Neuronal stem cell (in vitro differentiated cells): ENCODE results near the gene NAT9.

Source experiments
- DNase-seq: peaks from one replicate; pipeline ENCODE4 v3.0.0-alpha.2; 2013; ENCODE audit warnings: low spot score
- H2AFZ ChIP-seq: one replicate; pipeline ENCODE4 v1.6.1; 2013; ENCODE audit warnings: mild to moderate bottlenecking, low read length, inconsistent platforms
- H2AK5ac ChIP-seq: 2 replicates; pipeline ENCODE4 v1.6.1; 2013; ENCODE audit warnings: low read depth, mild to moderate bottlenecking, inconsistent platforms, low read length, moderate library complexity, mixed read lengths
- H2BK120ac ChIP-seq: 2 replicates; pipeline ENCODE4 v1.6.1; 2013; ENCODE audit warnings: low read depth, mild to moderate bottlenecking, inconsistent platforms, low read length, moderate library complexity, mixed read lengths
- H2BK12ac ChIP-seq: one replicate; pipeline ENCODE4 v1.6.1; 2013; ENCODE audit warnings: low read length, inconsistent platforms
- H2BK15ac ChIP-seq: 2 replicates; pipeline ENCODE4 v1.6.1; 2013; ENCODE audit warnings: mild to moderate bottlenecking, low read length, inconsistent platforms, mixed read lengths
- H2BK5ac ChIP-seq: one replicate; pipeline ENCODE4 v1.6.1; 2013; ENCODE audit warnings: inconsistent platforms, mild to moderate bottlenecking, low read length, moderate library complexity
- H3K14ac ChIP-seq: one replicate; pipeline ENCODE4 v1.6.1; 2013; ENCODE audit warnings: low read length, inconsistent platforms
- H3K18ac ChIP-seq: 2 replicates; pipeline ENCODE4 v1.6.1; 2013; ENCODE audit warnings: low read length, inconsistent platforms
- H3K23ac ChIP-seq: 2 replicates; pipeline ENCODE4 v1.6.1; 2013; ENCODE audit warnings: low read depth, mild to moderate bottlenecking, mixed read lengths, low read length, inconsistent platforms; ENCODE audit not compliant: poor library complexity
- H3K27ac ChIP-seq: replicated peaks from 3 replicates; pipeline ENCODE4 v1.5.1; 2013; ENCODE audit warnings: low read length, inconsistent platforms
- H3K27me3 ChIP-seq, 3 experiments: 2 replicates each; pipeline ENCODE4 v1.6.1; 2013; ENCODE audit warnings: low read length in 3 of 3, mild to moderate bottlenecking in 2 of 3, inconsistent platforms in 1 of 3, low read depth in 1 of 3, mixed read lengths in 1 of 3, moderate library complexity in 1 of 3; ENCODE audit not compliant: control insufficient read depth in 3 of 3, insufficient read depth in 3 of 3
- H3K36me3 ChIP-seq, 2 donors: replicated peaks in 1 of 2; 2 replicates each; pipeline ENCODE4 v1.6.1; 2013; ENCODE audit warnings: low read length in 2 of 2; ENCODE audit not compliant: control insufficient read depth in 2 of 2, insufficient read depth in 2 of 2
- H3K4ac ChIP-seq: 2 replicates; pipeline ENCODE4 v1.6.1; 2013; ENCODE audit warnings: inconsistent platforms, mild to moderate bottlenecking, low read length, moderate library complexity
- H3K4me1 ChIP-seq, 2 donors: 1 replicate in 1 of 2; 2 replicates in 1 of 2; pipeline ENCODE4 v1.6.1; 2013; ENCODE audit warnings: low read length in 2 of 2, low read depth in 1 of 2; ENCODE audit not compliant: control insufficient read depth in 2 of 2, insufficient read depth in 1 of 2
- H3K4me2 ChIP-seq: one replicate; pipeline ENCODE4 v1.6.1; 2013; ENCODE audit warnings: mild to moderate bottlenecking, low read length, inconsistent platforms; ENCODE audit not compliant: insufficient read depth, poor library complexity, severe bottlenecking
- H3K4me3 ChIP-seq, 2 donors: 2 replicates each; pipeline ENCODE4 v1.5.1; 2013; ENCODE audit warnings: low read length in 2 of 2, mild to moderate bottlenecking in 2 of 2, inconsistent platforms in 1 of 2, moderate library complexity in 1 of 2
- H3K79me1 ChIP-seq: one replicate; pipeline ENCODE4 v1.6.1; 2013; ENCODE audit warnings: low read depth, mild to moderate bottlenecking, inconsistent platforms, low read length, moderate library complexity
- H3K9ac ChIP-seq: one replicate; pipeline ENCODE4 v1.6.1; 2013; ENCODE audit warnings: mild to moderate bottlenecking, low read depth, low read length, inconsistent platforms; ENCODE audit not compliant: poor library complexity
- H3K9me3 ChIP-seq, 2 donors: replicated peaks in 1 of 2; 2 replicates each; pipeline versions ENCODE3 to v1.6.1; 2013; ENCODE audit warnings: low read length in 2 of 2, mild to moderate bottlenecking in 2 of 2, inconsistent platforms in 1 of 2, low read depth in 1 of 2, mixed read lengths in 1 of 2, moderate library complexity in 1 of 2; ENCODE audit not compliant: control insufficient read depth in 2 of 2, insufficient read depth in 1 of 2
- H4K8ac ChIP-seq: one replicate; pipeline ENCODE4 v1.6.1; 2013; ENCODE audit warnings: low read depth, mild to moderate bottlenecking, inconsistent platforms, low read length, moderate library complexity
- H4K91ac ChIP-seq: one replicate; pipeline ENCODE4 v1.6.1; 2013; ENCODE audit warnings: low read length, low read depth, mild to moderate bottlenecking, inconsistent platforms; ENCODE audit not compliant: poor library complexity
- WGBS, 2 donors: extraction: QIAGEN DNeasy Blood & Tissue Kit; methylation state at CpG; one replicate each; pipeline ENCODE4 v1.1.7; 2013; ENCODE audit warnings: missing lambda C conversion rate in 2 of 2, mixed read lengths in 1 of 2; ENCODE audit not compliant: insufficient read length in 2 of 2, insufficient replicate concordance in 1 of 2; ENCODE audit errors: extremely low coverage in 2 of 2; 5-methylcytosine and 5-hydroxymethylcytosine counted together

NAT9 gene

DNA sequence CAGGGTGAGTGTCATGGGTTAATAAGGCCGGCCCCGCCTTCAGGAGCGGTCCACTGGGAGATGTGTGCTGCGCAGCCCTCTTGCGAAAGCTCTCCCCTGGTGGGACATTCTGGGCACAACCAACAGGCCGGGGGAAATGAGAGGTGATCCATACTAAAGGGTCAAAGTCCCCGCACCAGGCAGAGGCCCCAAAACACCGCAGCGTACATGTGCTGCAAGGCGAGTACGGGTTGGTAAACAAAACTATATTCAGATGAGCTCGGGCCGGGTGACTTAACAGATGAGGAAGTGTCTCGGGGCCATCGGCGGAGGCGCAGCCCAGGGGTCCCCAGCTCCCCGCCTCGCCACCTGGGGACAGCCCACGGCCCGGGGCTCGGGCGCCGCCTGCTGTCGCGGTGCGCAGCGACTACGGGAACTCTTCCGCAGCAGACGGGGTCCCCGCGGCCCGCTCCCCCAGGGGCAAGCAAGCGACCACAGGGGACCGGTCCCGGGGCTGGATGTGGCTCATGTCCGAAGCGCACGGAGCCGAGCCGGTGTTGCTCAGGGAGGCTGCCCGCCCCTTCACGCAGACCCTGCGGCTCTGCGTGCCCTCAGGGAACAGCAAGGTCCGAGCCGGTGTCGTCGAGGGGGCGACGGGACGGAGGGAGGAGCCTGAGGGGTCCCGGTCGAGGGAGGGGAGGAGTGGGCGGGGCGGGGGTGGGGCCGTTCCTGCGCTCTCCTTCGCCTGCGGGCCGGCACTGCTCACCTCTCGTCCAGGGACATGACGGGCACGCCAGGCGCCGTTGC lies 39.4 kb downstream of the NAT9 start, which contains the start of gene RAB37:
RAB37 (plus strand) TSS at position 744 of the 786 bp plus-strand sequence; CDS start at position 761, 17 bp downstream.
- no peaks in the 10 kb centered on the region for H3K9me3 ChIP-seq
- H3K18ac ChIP-seq: peak within 1 kb of the TSS; percentile 89
- H4K91ac ChIP-seq: no peak within 1 kb of the TSS
- H2BK120ac ChIP-seq: no peak within 1 kb of the TSS
- no peak within 1 kb of the TSS for H4K8ac ChIP-seq
- H2BK12ac ChIP-seq: no peak within 1 kb of the TSS
- no peaks in the 10 kb centered on the region for H3K36me3 ChIP-seq
- H3K9ac ChIP-seq: peak within 1 kb of the TSS; percentile 30
- no CpG with 5 or more reads among the region's 67 CpGs for WGBS, 2 donors
- H3K4ac ChIP-seq: no peak within 1 kb of the TSS
- peak within 1 kb of the TSS in 1 of 2 donors; percentile 72 for H3K4me3 ChIP-seq
- peak within 1 kb of the TSS; percentile 51 for H2AK5ac ChIP-seq
- peak within 1 kb of the TSS; percentile 76 for H2AFZ ChIP-seq
- H3K14ac ChIP-seq: no peak within 1 kb of the TSS
- peak within 1 kb of the TSS; percentile 92 for H3K23ac ChIP-seq
- H3K4me2 ChIP-seq: peak within 1 kb of the TSS; percentile 93
- H3K79me1 ChIP-seq: peaks cover 2% of the 10 kb centered on the region
- no peak within 1 kb of the TSS for H3K27ac ChIP-seq
- H2BK15ac ChIP-seq: peak within 1 kb of the TSS; percentile 16
- DNase-seq: no peak
- peak within 1 kb of the TSS; percentile 30 for H2BK5ac ChIP-seq
- H3K4me1 ChIP-seq: peaks cover 8 to 10% of the 10 kb centered on the region in 2 donors
- H3K27me3 ChIP-seq: peaks cover 0 to 58% (median 46%) of the 10 kb centered on the region in 3 experiments

GRCh38 chr17:74734256-74734655 lies 41.9 kb downstream of the NAT9 start:
- Histone ChIP-seq H2BK120ac (no peak overlapping the region), H3K9me3 (no peaks in the 10 kb centered on the region), H4K91ac (no peak overlapping the region), H2AK5ac (no peak overlapping the region), H4K8ac (no peak overlapping the region), H2AFZ (no peak overlapping the region), H3K4me2 (no peak overlapping the region), H3K36me3 (no peaks in the 10 kb centered on the region), H3K4ac (no peak overlapping the region), H3K27ac (no peak overlapping the region), H3K23ac (no peak overlapping the region), H3K14ac (no peak overlapping the region), H2BK5ac (peak overlapping the region; percentile 0), H2BK12ac (no peak overlapping the region), H3K79me1 (peaks cover 2% of the 10 kb centered on the region), H3K27me3 (peaks cover 0 to 57% (median 46%) of the 10 kb centered on the region in 3 experiments), H3K18ac (no peak overlapping the region), H3K4me1 (peaks cover 8 to 10% of the 10 kb centered on the region in 2 donors), H3K4me3 (no peak overlapping the region), H3K9ac (no peak overlapping the region), H2BK15ac (no peak overlapping the region)
- no peak for DNase-seq
- WGBS, 2 donors: no CpG with 5 or more reads among the region's 3 CpGs

GRCh38 chr17:74733365-74734122 lies 42.6 kb downstream of the NAT9 start:
- Histone ChIP-seq H3K4ac (peak overlapping the region; percentile 79), H3K4me1 (peaks cover 8 to 10% of the 10 kb centered on the region in 2 donors), H3K27ac (no peak overlapping the region), H2BK120ac (no peak overlapping the region), H3K14ac (no peak overlapping the region), H3K4me2 (no peak overlapping the region), H4K91ac (peak overlapping the region; percentile 58), H2AFZ (no peak overlapping the region), H3K36me3 (no peaks in the 10 kb centered on the region), H3K79me1 (peaks cover 2% of the 10 kb centered on the region), H2BK12ac (no peak overlapping the region), H2BK5ac (peak overlapping the region; percentile 0), H3K9me3 (peaks cover 0 to under 1% of the 10 kb centered on the region in 2 donors), H3K27me3 (peaks cover 0 to 50% (median 43%) of the 10 kb centered on the region in 3 experiments), H3K18ac (no peak overlapping the region), H3K9ac (no peak overlapping the region), H3K4me3 (peak overlapping the region in 1 of 2 donors; percentile 62), H2AK5ac (peak overlapping the region; percentile 24), H2BK15ac (no peak overlapping the region), H4K8ac (no peak overlapping the region), H3K23ac (peak overlapping the region; percentile 4)
- WGBS, 2 donors: no CpG with 5 or more reads among the region's 9 CpGs
- DNase-seq: no peak
